Stimulated activated CD4-positive, alpha-beta T cell treated with anti-CD3 and anti-CD28 coated beads, Interleukin-12 subunit alpha, Interleukin-12 subunit beta, amount 100 ng/mL, for 4 hours (primary cell): Measurements from ENCODE around the gene FZD2.
A peak's percentile ranks its signal among the peaks of the same experiment; 100 is the strongest.
"Not testable (repeated sequence)": the region's sequence is repeated elsewhere in the genome, so short reads cannot be mapped to it uniquely, and the experiment has no call there.

Source experiments
- DNase-seq: peaks from one replicate; pipeline ENCODE4 v3.0.0-alpha.2; 2020

FZD2 gene

GRCh38 chr17:44556832-44557606 is at the start of gene FZD2:
Gene FZD2 (plus strand): TSS chr17:44557484. CDS start chr17:44557689, 205 bp downstream.
- peak; percentile 26 for DNase-seq

GRCh38 chr17:44511241-44512134 is 45.8 kb upstream of the FZD2 start:
- not testable (repeated sequence) for DNase-seq

- DNase-seq, result no peak
Observed at GRCh38 chr17:44518032-44518431, 39.3 kb upstream of the FZD2 start.

- peak; percentile 51 for DNase-seq
Observed at GRCh38 chr17:44522883-44523671, 34.2 kb upstream of the FZD2 start.

- no peak for DNase-seq
Observed at GRCh38 chr17:44523672-44523972, 33.7 kb upstream of the FZD2 start.

- no peak for DNase-seq
Observed at GRCh38 chr17:44527102-44527501, 30.2 kb upstream of the FZD2 start.

- DNase-seq, result no peak
Observed at GRCh38 chr17:44527954-44528353, 29.3 kb upstream of the FZD2 start.

GRCh38 chr17:44529864-44530263 is 27.4 kb upstream of the FZD2 start:
- no peak for DNase-seq

GRCh38 chr17:44530896-44531418 is 26.3 kb upstream of the FZD2 start:
- DNase-seq, result no peak

GRCh38 chr17:44533533-44534246 is 23.6 kb upstream of the FZD2 start:
- DNase-seq, result peak; percentile 90

- DNase-seq, result no peak
Observed at GRCh38 chr17:44536090-44536953, 21.0 kb upstream of the FZD2 start.

- DNase-seq, result not testable (repeated sequence)
Observed at GRCh38 chr17:44537922-44538321, 19.4 kb upstream of the FZD2 start.

GRCh38 chr17:44539673-44540072 is 17.6 kb upstream of the FZD2 start:
- no peak for DNase-seq

GRCh38 chr17:44540246-44541084 is 16.8 kb upstream of the FZD2 start:
- DNase-seq, result no peak

GRCh38 chr17:44541884-44542581 is 15.3 kb upstream of the FZD2 start:
- no peak for DNase-seq

GRCh38 chr17:44543213-44543904 is 13.9 kb upstream of the FZD2 start:
- DNase-seq, result no peak

GRCh38 chr17:44543905-44544523 is 13.3 kb upstream of the FZD2 start:
- DNase-seq, result no peak
